Brain microvascular endothelial cell (primary cell): Measurements from ENCODE around the gene TTLL10.

Source experiments
- DNase-seq: peaks from one replicate; pipeline ENCODE4 v3.0.0-alpha.2; 2020
- H3K27ac ChIP-seq: fragments of 250-450 bp; sonication (Bioruptor Pico); 2 replicates; pipeline ENCODE4 v1.5.1; 2020; ENCODE audit warnings: mild to moderate bottlenecking, moderate library complexity
- H3K27me3 ChIP-seq: fragments of 250-450 bp; sonication (Bioruptor Pico); replicated peaks from 2 replicates; pipeline ENCODE4 v1.5.1; 2020; ENCODE audit warnings: mild to moderate bottlenecking
- H3K36me3 ChIP-seq: fragments of 250-450 bp; sonication (Bioruptor Pico); replicated peaks from 2 replicates; pipeline ENCODE4 v1.5.1; 2020; ENCODE audit warnings: mild to moderate bottlenecking
- H3K4me3 ChIP-seq: 2 replicates; pipeline ENCODE4 v1.5.1; 2011; ENCODE audit warnings: low read depth, mild to moderate bottlenecking, control low read depth, low read length, moderate library complexity
- in situ Hi-C: cut with HindIII; loops from 2 replicates; pipeline ENCODE4 v1.10.0; 2017; ENCODE audit warnings: low sequenced_read_pairs, low pct_ligation_motif_present
- TF ChIP-seq, protein P1 (sequence below): IDR thresholded peaks from 2 replicates; pipeline ENCODE4 v1.5.1; 2011; ENCODE audit warnings: low read depth, mild to moderate bottlenecking, moderate library complexity, low read length, control low read depth, inconsistent platforms; ENCODE audit errors: missing control alignments

TTLL10 gene

GRCh38 chr1:1228187-1228586 is 54.5 kb downstream of the TTLL10 start:
- TF ChIP-seq, protein P1, sequence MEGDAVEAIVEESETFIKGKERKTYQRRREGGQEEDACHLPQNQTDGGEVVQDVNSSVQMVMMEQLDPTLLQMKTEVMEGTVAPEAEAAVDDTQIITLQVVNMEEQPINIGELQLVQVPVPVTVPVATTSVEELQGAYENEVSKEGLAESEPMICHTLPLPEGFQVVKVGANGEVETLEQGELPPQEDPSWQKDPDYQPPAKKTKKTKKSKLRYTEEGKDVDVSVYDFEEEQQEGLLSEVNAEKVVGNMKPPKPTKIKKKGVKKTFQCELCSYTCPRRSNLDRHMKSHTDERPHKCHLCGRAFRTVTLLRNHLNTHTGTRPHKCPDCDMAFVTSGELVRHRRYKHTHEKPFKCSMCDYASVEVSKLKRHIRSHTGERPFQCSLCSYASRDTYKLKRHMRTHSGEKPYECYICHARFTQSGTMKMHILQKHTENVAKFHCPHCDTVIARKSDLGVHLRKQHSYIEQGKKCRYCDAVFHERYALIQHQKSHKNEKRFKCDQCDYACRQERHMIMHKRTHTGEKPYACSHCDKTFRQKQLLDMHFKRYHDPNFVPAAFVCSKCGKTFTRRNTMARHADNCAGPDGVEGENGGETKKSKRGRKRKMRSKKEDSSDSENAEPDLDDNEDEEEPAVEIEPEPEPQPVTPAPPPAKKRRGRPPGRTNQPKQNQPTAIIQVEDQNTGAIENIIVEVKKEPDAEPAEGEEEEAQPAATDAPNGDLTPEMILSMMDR, result no peak
- in situ Hi-C loops, result no loop called here
- H3K27me3 ChIP-seq, result no peaks in the 10 kb centered on the region
- peaks cover 34% of the 10 kb centered on the region for H3K36me3 ChIP-seq
- DNase-seq, result no peak
- no peak overlapping the region for H3K4me3 ChIP-seq
- no peak overlapping the region for H3K27ac ChIP-seq

DNA sequence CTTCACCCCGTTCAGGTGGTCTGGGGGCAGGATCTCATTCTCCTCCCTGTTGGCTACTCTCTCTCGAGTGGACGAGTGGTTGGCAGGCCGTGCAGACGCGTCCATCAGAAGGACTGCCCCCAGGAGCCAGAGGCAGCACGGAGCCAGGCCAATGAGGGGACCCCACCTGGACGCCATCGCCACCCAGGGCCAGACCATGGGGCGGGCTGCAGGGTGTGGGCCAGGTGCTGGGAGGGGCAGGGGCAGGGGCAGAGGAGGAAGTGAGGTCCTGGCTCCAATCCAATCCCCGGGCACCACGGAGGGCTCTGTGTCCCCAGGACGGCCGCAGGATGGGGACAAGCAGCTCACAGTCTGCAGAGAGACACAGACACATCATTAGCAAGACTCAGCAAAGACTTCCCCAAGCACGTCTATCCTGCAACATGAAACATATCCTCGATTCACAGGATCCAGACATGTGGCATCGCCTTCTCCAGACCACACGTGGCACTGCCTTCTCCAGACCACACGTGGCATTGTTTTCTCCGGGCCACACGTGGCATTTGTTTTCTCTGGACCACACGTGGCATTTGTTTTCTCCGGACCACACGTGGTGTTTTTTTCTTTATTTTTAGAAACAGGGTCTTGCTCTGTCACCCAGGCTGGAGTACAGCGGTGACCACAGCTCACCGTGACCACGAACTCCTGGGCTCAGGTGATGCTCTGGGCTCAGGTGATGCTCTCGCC is 55.1 kb downstream of the TTLL10 start:
- no peaks in the 10 kb centered on the region for H3K27me3 ChIP-seq
- no peak for DNase-seq
- in situ Hi-C loops, result no loop called here
- TF ChIP-seq, protein P1, result no peak
- H3K36me3 ChIP-seq, result peaks cover 31% of the 10 kb centered on the region
- no peak overlapping the region for H3K4me3 ChIP-seq
- H3K27ac ChIP-seq, result no peak overlapping the region

DNA sequence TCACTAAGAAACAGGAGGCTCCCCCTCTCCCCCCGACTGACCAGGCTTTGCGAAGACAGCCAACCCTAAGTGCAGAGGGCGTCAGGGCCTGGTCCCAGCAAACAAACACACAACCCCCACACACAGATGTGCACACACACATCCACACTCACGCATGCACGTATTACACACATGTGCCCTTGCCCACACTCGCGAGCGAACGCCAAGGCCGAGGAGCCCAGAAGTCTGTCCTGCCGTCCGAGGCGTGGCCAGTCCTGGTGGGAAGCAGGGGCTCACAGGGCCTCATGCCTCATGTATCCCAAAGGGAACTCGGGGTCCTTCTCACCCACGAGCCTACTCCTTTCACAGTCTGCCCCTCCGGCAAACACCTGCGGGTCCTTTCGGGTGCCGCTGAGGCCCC is 56.1 kb downstream of the TTLL10 start:
- H3K27ac ChIP-seq, result no peak overlapping the region
- no peaks in the 10 kb centered on the region for H3K27me3 ChIP-seq

GRCh38 chr1:1230656-1231399 is 57.1 kb downstream of the TTLL10 start:
- Histone ChIP-seq H3K27ac (peak overlapping the region; percentile 83), H3K36me3 (peaks cover 20% of the 10 kb centered on the region), H3K4me3 (peak overlapping the region; percentile 85), H3K27me3 (no peaks in the 10 kb centered on the region)
- TF ChIP-seq, protein P1, result peak; percentile 56
- in situ Hi-C loops, result no loop called here
- peak; percentile 75 for DNase-seq

More for the DNA sequence above, 56.1 kb downstream of the TTLL10 start:
- in situ Hi-C loops, result no loop called here
- DNase-seq, result no peak
- TF ChIP-seq, protein P1, result no peak
- H3K36me3 ChIP-seq, result peaks cover 25% of the 10 kb centered on the region
- no peak overlapping the region for H3K4me3 ChIP-seq

DNA sequence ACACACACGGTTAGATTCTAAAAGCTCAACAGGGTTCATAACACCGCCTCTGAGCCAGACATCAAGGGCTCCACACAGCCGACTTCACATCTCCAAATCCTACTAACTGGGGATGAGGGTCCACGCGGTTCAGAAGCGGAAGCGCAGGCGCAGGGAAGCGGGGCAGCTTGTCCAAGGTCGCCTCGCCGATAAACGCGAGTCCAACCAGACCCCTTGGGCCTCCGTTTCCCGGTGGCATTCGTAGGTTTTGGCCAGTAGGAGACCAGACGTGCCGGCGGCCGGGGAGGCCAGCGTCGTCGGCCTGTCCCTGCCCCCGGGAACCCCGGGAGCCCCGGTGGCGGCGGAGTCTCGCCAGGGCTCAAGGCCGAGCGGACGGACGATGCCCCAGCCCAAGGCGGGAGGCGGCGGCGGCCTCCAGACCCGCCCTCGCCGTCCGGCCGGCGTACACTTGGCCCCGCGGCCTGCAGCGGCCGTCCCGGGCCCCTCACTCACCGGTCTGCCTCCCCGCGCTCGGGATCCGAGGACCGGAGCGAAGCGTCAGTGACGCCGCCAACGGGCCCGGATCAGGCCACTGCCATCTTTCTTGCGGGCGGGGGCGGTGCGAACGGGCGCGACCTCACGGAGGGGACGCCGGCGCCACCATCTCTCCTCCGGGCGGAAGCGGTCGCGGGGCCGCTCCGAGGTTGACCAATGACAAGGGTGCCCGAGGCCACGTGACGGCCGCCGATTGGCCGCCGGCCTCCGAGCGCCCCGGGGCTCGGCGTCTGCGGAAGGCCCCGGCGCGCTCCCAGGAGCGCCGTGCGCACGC is 57.9 kb downstream of the TTLL10 start, which contains the start of gene SDF4:
Gene SDF4 (minus strand): TSS at position 602 of the 808 bp plus-strand sequence. CDS start 3,229 bp downstream, outside the sequence.
- Histone ChIP-seq H3K4me3 (peak within 1 kb of the TSS; percentile 85), H3K27me3 (no peaks in the 10 kb centered on the region), H3K27ac (peak within 1 kb of the TSS; percentile 83), H3K36me3 (peaks cover 16% of the 10 kb centered on the region)
- TF ChIP-seq, protein P1, result no peak
- in situ Hi-C loops, result no loop called here
- DNase-seq, result peak; percentile 91
